DMS 273 (cell line): ENCODE data around the gene SRL.
"Not testable (repeated sequence)": the region's sequence is repeated elsewhere in the genome, so short reads cannot be mapped to it uniquely, and the experiment has no call there.

Experiments used
- DNase-seq: peaks from one replicate; lab custom pipeline; 2025; ENCODE audit not compliant: unreplicated experiment; lab: John Stamatoyannopoulos, UW

SRL gene

DNA sequence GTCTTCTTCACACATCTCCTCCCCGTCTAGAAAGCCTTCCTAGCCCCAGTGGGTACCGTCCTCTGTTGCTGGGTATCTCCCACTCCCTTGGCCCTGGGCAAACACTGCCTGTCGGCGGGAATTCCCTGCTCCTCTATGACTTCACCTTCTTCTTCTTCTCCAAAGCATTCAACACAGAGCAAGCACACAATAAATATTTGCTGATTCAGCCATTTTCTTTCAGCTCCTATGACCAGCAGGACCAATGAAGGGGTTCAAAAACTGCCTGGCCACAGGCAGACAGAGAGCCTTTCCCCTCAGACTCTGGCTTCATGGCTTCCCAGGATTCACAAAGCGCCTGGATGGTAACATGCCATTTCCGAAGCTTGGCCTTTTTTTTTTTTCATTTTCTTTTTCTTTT, 72.5 kb downstream of the SRL start:
- no peak for DNase-seq

- DNase-seq: no peak
These were observed 75.1 kb downstream of the SRL start for GRCh38 chr16:4166821-4167220.

DNA sequence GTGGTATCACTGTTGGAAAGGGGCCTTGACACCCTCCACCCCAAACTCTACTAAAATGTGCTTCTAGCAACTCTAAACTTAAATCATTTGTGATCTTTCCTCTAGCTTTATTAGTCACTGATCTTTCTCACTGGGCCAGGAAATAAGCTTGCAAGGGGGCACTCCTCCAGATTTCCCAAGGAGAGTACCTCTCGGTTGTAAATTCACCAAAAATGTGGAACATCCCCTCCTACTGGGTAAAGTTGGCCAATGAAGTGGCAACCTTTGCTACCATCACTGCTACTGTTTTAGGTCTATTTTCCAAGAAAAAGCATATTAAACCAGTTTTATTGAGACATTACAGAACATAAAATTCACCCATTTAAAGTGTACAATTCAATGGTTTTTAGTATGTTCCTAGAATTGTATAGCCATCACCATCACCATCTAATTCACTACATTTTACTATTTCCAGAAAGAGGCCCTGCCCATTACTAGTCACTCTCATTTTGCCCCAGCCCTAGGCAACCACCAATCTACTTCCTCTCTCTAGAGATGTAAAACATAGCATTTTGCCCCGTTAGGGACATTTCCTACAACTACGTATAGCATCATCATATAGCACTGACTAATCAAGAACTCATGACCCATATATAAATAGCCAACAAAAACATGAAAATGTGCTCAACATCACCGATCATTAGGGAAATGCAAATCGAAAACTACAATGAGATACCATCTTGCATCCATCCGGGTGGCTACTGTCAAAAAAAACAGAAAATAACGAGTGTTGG, 81.0 kb downstream of the SRL start:
- DNase-seq: no peak

GRCh38 chr16:4159726-4160125, 82.2 kb downstream of the SRL start:
- DNase-seq: no peak

DNA sequence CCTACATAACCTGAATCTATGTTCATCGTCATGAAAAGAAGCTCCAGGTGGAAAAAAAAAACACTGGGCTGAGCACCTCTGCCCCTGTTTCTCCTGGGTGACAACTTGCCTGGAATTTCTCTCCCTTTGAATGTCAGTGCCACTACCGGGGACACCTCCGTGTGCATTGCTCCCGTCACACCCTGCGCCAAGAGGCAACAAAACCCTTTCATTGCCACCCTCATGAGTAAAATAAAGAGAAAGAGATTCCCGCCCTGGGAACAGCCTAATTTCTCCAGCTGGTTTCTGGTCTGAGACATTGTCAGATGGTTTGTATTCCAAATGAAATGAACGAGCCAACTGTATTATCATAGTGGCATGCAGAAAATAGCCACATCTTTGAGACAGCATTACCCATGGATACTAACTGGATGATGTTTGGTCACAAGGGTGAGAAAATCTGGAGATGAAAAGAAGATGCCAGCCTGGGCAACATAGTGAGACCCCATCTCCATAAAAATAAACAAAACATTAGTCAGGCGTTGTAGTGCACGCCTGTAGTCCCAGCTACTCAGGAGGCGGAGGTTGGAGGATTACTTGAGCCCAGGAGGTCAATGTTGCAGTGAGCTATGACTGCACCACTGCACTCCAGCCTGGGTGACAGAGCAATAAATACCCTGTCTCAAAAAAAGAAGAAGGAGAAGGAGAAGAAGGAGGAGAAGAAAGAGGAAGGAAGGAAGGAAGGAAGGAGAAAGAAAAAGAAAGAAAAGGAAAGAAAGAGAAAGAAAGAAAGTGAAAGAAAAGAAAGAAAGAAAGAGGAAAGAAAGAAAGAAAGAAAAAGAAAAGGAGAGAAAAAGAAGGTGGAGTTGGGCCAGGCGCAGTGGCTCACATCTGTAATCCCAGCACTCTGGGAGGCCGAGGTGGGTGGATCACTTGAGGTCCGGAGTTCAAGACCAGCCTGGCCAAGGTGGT, 83.5 kb downstream of the SRL start:
- DNase-seq: no peak

- no peak for DNase-seq
These were observed 84.5 kb downstream of the SRL start for GRCh38 chr16:4157376-4157825.

DNA sequence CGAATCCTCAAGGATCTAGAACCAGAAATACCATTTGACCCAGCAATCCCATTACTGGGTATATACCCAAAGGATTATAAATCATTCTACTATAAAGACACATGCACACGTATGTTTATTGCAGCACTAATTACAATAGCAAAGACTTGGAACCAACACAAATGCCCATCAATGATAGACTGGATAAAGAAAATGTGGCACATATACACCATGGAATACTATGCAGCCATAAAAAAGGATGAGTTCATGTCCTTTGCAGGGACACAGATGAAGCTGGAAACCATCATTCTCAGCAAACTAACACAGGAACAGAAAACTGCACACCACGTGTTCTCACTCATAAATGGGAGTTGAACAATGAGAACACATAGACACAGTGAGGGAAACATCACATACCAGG, 85.4 kb downstream of the SRL start:
- not testable (repeated sequence) for DNase-seq

DNA sequence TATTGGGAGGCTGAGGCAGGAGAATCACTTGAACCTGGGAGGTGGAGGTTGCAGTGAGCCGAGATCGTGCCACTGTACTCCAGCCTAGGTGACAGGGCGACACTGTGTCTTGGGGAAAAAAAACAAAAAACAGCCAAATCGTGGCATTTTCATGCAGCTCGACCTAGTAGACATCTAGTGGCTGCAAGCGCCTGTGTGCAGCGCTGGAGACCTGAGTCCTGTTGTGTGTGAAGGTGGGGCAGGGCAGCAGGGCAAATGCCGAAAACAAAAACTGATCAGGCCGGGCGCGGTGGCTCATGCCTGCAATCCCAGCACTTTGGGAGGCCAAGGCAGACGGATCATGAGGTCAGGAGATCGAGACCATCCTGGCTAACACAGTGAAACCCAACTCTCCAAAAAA, 88.5 kb downstream of the SRL start:
- not testable (repeated sequence) for DNase-seq

GRCh38 chr16:4152267-4152666, 89.6 kb downstream of the SRL start:
- no peak for DNase-seq

GRCh38 chr16:4147236-4147635, 94.6 kb downstream of the SRL start:
- DNase-seq: no peak

GRCh38 chr16:4142268-4142667, 99.6 kb downstream of the SRL start:
- DNase-seq: no peak

DNA sequence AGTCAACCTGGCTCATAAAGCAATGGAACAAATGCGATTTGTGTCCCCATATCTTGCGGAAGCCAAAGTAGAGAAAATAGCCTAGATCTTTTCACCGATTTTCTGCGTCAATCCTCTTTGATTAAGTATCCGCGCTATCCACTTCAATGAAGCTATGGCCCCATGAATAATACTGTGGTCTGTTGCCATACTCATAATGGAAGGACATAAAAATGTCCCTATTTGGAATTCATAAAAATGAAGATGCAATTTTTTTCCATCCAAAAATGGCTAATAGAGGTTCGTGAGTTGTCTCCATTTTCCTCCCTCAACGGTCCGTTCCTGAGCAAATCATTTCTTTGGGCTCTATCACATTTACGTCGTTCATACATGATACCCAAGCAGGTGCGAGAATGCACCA, 100.3 kb downstream of the SRL start:
- DNase-seq: no peak

- DNase-seq: peak; percentile 86
These were observed 101.2 kb downstream of the SRL start for GRCh38 chr16:4140652-4141051.

DNA sequence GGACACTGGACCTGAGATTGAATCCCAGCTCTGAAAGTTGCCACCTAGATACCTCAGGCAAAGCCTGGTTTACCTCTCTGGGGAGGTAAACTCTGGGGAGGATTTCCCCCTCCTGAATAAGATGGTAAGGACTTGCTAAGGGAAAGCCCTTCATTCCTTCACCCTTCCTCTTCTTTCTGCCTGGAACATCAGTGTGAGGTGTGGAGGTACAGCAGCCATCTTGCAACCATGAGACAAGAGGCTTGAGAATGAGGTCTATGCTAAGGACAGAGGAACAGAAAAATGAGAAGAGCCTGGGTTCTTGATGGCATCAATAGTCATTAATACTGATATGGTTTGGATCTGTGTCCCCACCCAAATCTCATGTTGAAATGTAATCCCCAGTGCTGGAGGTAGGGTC, 101.9 kb downstream of the SRL start:
- no peak for DNase-seq
